GM23338 (cell line): ENCODE measurements around the gene BRF1. TPM values are rescaled to one million over a fixed set of nuclear protein-coding genes. Genes with fewer than 3 reads are reported as not detected.

Source experiments
- ATAC-seq: fragments of 200-7000 bp; cut with Tn5 transposase; 3 replicates; pipeline ENCODE4 v1.9.1; 2020
- DNase-seq: peaks from one replicate; pipeline ENCODE4 v3.0.0-alpha.2; 2015; ENCODE audit warnings: low spot score
- H2AFZ ChIP-seq: fragments of 200-600 bp; sonication (generic); 2 replicates; pipeline ENCODE4 v1.8.0; 2016; ENCODE audit warnings: antibody characterized with exemption, mild to moderate bottlenecking, moderate library complexity
- H3F3A ChIP-seq: fragments of 200-600 bp; sonication (generic); replicated peaks from 2 replicates; pipeline ENCODE4 v1.8.0; 2017; ENCODE audit warnings: antibody characterized with exemption, mixed run types, low read depth
- H3K27ac ChIP-seq: fragments of 200-600 bp; sonication (generic); 2 replicates; pipeline ENCODE4 v1.6.1; 2016; ENCODE audit warnings: low read depth
- H3K27me3 ChIP-seq: fragments of 200-600 bp; sonication (generic); 2 replicates; pipeline ENCODE4 v1.8.0; 2016; ENCODE audit warnings: mild to moderate bottlenecking, mixed run types, moderate library complexity; ENCODE audit not compliant: insufficient read depth
- H3K36me3 ChIP-seq: fragments of 200-600 bp; sonication (generic); 2 replicates; pipeline ENCODE4 v1.8.0; 2016; ENCODE audit warnings: mild to moderate bottlenecking; ENCODE audit not compliant: insufficient read depth
- H3K4me1 ChIP-seq: fragments of 200-600 bp; sonication (generic); 2 replicates; pipeline ENCODE4 v1.8.0; 2016; ENCODE audit warnings: mild to moderate bottlenecking, moderate library complexity; ENCODE audit not compliant: insufficient read depth
- H3K4me2 ChIP-seq: fragments of 200-600 bp; sonication (generic); 2 replicates; pipeline ENCODE4 v1.7.1; 2017; ENCODE audit warnings: mixed run types
- H3K4me3 ChIP-seq: fragments of 200-600 bp; sonication (generic); 2 replicates; pipeline ENCODE4 v1.6.1; 2016; ENCODE audit warnings: mixed run types
- H3K79me2 ChIP-seq: fragments of 200-600 bp; sonication (generic); replicated peaks from 2 replicates; pipeline ENCODE4 v1.8.0; 2017; ENCODE audit warnings: mild to moderate bottlenecking; ENCODE audit not compliant: insufficient read depth
- H3K9me2 ChIP-seq: fragments of 200-600 bp; sonication (generic); 2 replicates; pipeline ENCODE4 v1.8.0; 2017; ENCODE audit not compliant: insufficient read depth
- H4K20me1 ChIP-seq: fragments of 200-600 bp; sonication (generic); replicated peaks from 2 replicates; pipeline ENCODE4 v1.8.0; 2017; ENCODE audit warnings: mild to moderate bottlenecking; ENCODE audit not compliant: insufficient read depth
- H3K27ac Mint-ChIP-seq: 2 replicates; pipeline ENCODE4 v1.8.0; 2020; ENCODE audit warnings: inconsistent platforms, mild to moderate bottlenecking, moderate library complexity, mixed read lengths
- H3K27me3 Mint-ChIP-seq: 3 replicates; pipeline ENCODE4 v1.8.0; 2022; ENCODE audit warnings: low read depth, mild to moderate bottlenecking, moderate library complexity, mixed read lengths, inconsistent platforms; ENCODE audit not compliant: insufficient read depth, poor library complexity
- H3K36me3 Mint-ChIP-seq: 3 replicates; pipeline ENCODE4 v1.8.0; 2021; ENCODE audit warnings: low read depth, mild to moderate bottlenecking, inconsistent platforms, moderate library complexity, mixed read lengths
- H3K4me1 Mint-ChIP-seq: 3 replicates; pipeline ENCODE4 v1.8.0; 2020; ENCODE audit warnings: mild to moderate bottlenecking, inconsistent platforms, mixed read lengths
- H3K4me3 Mint-ChIP-seq: 3 replicates; pipeline ENCODE4 v1.8.0; 2021; ENCODE audit warnings: moderate library complexity, mild to moderate bottlenecking, inconsistent platforms, mixed read lengths
- H3K9me3 Mint-ChIP-seq: 3 replicates; pipeline ENCODE4 v1.8.0; 2020; ENCODE audit warnings: moderate library complexity, mild to moderate bottlenecking, inconsistent platforms, mixed read lengths
- CREB1 ChIP-seq: fragments of 250-450 bp; sonication (Bioruptor Pico); IDR thresholded peaks from 2 replicates; pipeline ENCODE4 v1.5.0; 2020; ENCODE audit warnings: low read depth, mild to moderate bottlenecking, moderate library complexity
- CTCF ChIP-seq, 2 experiments: fragments of 200-600 bp in 1 of 2; sonication (generic) in 1 of 2; conservative IDR thresholded peaks; 2 replicates each; pipeline versions ENCODE4 v1.5.1 to v1.6.1; 2016 to 2017; ENCODE audit warnings: antibody characterized with exemption in 2 of 2, low read depth in 2 of 2, mild to moderate bottlenecking in 2 of 2, moderate library complexity in 1 of 2
- ETS1 ChIP-seq: IDR thresholded peaks from 2 replicates; pipeline ENCODE4 v1.6.1; 2016; ENCODE audit warnings: antibody characterized with exemption
- EZH2 ChIP-seq: fragments of 200-600 bp; sonication (generic); IDR thresholded peaks from one replicate; pipeline ENCODE4 v1.8.0; 2017; ENCODE audit warnings: antibody characterized with exemption, mild to moderate bottlenecking, low read depth; ENCODE audit not compliant: unreplicated experiment
- JUNB ChIP-seq: IDR thresholded peaks from one replicate; pipeline ENCODE4 v1.6.1; 2016; ENCODE audit warnings: antibody characterized with exemption; ENCODE audit not compliant: unreplicated experiment
- NANOG ChIP-seq: IDR thresholded peaks from 2 replicates; pipeline ENCODE4 v1.6.1; 2016; ENCODE audit warnings: antibody characterized with exemption, borderline replicate concordance
- POLR2AphosphoS5 ChIP-seq: IDR thresholded peaks from 2 replicates; pipeline ENCODE4 v1.6.1; 2016; ENCODE audit warnings: antibody characterized with exemption, low read depth
- STAT1 ChIP-seq: IDR thresholded peaks from one replicate; pipeline ENCODE4 v1.6.1; 2016; ENCODE audit warnings: antibody characterized with exemption; ENCODE audit not compliant: unreplicated experiment
- ZNF114 ChIP-seq: fragments of 250-450 bp; sonication (Bioruptor Pico); IDR thresholded peaks from 2 replicates; pipeline ENCODE4 v1.5.0; 2020; ENCODE audit warnings: mild to moderate bottlenecking, moderate library complexity
- ZNF331 ChIP-seq: fragments of 250-450 bp; sonication (Bioruptor Pico); IDR thresholded peaks from 2 replicates; pipeline ENCODE4 v1.5.0; 2020; ENCODE audit warnings: low read depth, mild to moderate bottlenecking, moderate library complexity
- ZNF462 ChIP-seq: fragments of 250-450 bp; sonication (Bioruptor Pico); IDR thresholded peaks from 2 replicates; pipeline ENCODE4 v1.5.0; 2020; ENCODE audit warnings: mild to moderate bottlenecking, moderate library complexity
- polyA plus RNA-seq: library from polyadenylated mRNA; unstranded; fragments of >200 nt; fragmentation: Nextera tagmentation; extraction: Ambion mirVana; gene quantifications from 2 replicates; pipeline ENCODE4 v1.2.1, GENCODE V29; 2016
- total RNA-seq: library from RNA; depleted of rRNA; stranded (reverse); fragments of >200 nt; shearing (Covaris generic); gene quantifications from 2 replicates; pipeline ENCODE4 v1.2.3, GENCODE V29; 2014

Gene BRF1
- total and polyA plus RNA-seq, 2 experiments from 2014 or later: 8.6 to 29.9 TPM

GRCh38 chr14:105283028-105283427 is 17.8 kb downstream of the BRF1 start (continued):
- TF ChIP-seq ZNF462 (CRISPR knock-in tag): no peak
- TF ChIP-seq CREB1 (CRISPR knock-in tag): no peak
- TF ChIP-seq POLR2AphosphoS5: no peak
- TF ChIP-seq NANOG: no peak
- TF ChIP-seq ETS1: no peak

- Mint-ChIP-seq H3K27me3 (peaks cover 6% of the 10 kb centered on the region), H3K9me3 (no peaks in the 10 kb centered on the region), H3K27ac (no peak overlapping the region), H3K4me1 (peaks cover 17% of the 10 kb centered on the region), H3K36me3 (no peaks in the 10 kb centered on the region), H3K4me3 (no peak overlapping the region)
- Histone ChIP-seq H3K27ac (no peak overlapping the region), H3K4me1 (peaks cover 3% of the 10 kb centered on the region; the same call in 1 of the 2 replicates), H4K20me1 (peaks cover 16% of the 10 kb centered on the region), H3K79me2 (peaks cover 41% of the 10 kb centered on the region), H3F3A (no peaks in the 10 kb centered on the region), H3K4me2 (no peak overlapping the region), H3K9me2 (no peaks in the 10 kb centered on the region), H3K4me3 (no peak overlapping the region), H3K27me3 (no peaks in the 10 kb centered on the region), H2AFZ (no peak overlapping the region), H3K36me3 (no peaks in the 10 kb centered on the region)
- no peak for DNase-seq
- ATAC-seq: peak; percentile 48
- TF ChIP-seq NANOG: no peak
- no peak for TF ChIP-seq CTCF (conservative IDR thresholded peaks at IDR 0.05; ENCODE audit: low read depth in 2 of 2)
- no peak for TF ChIP-seq ZNF331 (CRISPR knock-in tag)
- no peak for TF ChIP-seq EZH2
- TF ChIP-seq CREB1 (CRISPR knock-in tag): no peak
- no peak for TF ChIP-seq JUNB
- no peak for TF ChIP-seq ETS1
- no peak for TF ChIP-seq POLR2AphosphoS5
- no peak for TF ChIP-seq STAT1
- TF ChIP-seq ZNF114 (CRISPR knock-in tag): no peak
These were observed 18.6 kb downstream of the BRF1 start for GRCh38 chr14:105282098-105282725.
